ENCODE data around the gene AASDH. TPM values are rescaled to one million over a fixed set of nuclear protein-coding genes. Genes with fewer than 3 reads are reported as not detected.

AASDH gene
- total RNA-seq, 2 experiments from 2014 or later: 10.4 to 13.9 TPM

DNA sequence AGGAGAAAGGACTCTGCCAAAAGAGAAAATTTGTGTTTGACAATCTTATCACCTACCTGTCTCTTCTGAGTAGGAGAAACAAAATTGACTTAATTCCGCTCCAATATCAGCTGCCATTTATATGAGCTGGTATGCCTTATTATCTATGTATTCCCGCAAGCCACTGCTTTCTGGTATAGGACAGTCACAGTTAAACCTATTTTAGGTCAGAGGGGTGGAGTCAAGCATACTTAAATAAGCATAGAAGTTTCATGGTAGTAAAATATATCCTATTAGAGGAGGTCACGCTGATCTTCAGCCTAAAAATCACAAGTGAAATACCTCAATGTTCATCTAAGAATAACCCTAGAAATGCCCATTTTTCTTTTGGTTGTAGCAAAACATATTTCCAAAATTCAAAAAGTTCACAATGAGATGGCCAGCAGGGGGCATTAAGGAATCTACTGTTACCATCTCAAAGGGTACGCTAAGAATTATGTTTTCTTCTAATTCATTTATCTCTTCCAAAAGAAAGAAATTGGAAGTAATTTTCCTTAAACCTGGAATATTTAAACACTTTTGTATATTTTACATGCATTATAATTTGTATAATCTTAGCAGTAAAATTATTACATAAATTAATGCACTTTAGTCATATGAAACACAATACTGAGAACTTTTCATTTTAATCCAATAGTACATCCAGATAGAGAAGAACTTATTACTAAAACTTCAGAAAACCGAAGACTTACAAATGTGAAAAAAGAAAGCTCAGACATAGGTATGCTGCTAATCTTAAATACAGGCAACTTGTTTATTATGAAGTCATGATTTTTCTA is 37.6 kb upstream of the AASDH start:
- DNase-seq (ENCODE audit: low spot score): peak; percentile 43
- Histone ChIP-seq H3K36me3 (ENCODE audit: insufficient read depth, low read length) (peaks cover 57% of the 10 kb centered on the region), H3K27ac (ENCODE audit: low read depth, low read length, poor library complexity, severe bottlenecking) (peak overlapping the region; percentile 33), H3K4me2 (ENCODE audit: low read length) (0 out of 2 replicates have a peak overlapping the region, but pooled peaks have one; percentile 14), H3K4me3 (ENCODE audit: low read depth, low read length, poor library complexity, severe bottlenecking) (no peak overlapping the region), H3K79me2 (ENCODE audit: insufficient read depth, low read depth, low read length) (peaks cover 100% of the 10 kb centered on the region), H2AFZ (ENCODE audit: low read length) (no peak overlapping the region), H4K20me1 (ENCODE audit: insufficient read depth, low read length) (peaks cover 77% of the 10 kb centered on the region), H3K9me3 (ENCODE audit: low read length) (peaks cover 6% of the 10 kb centered on the region; the same call in 1 of the 2 replicates), H3K4me1 (ENCODE audit: insufficient read depth, low read length, poor library complexity, severe bottlenecking) (peaks cover 36% of the 10 kb centered on the region), H3K9me2 (ENCODE audit: insufficient read depth, low read length) (no peaks in the 10 kb centered on the region)
- POLR2A ChIA-PET: interaction anchor here (0.5 to 5.6 kb wide), 7 partner anchors 10 to 957 kb away, joined by 3 to 52 read pairs (median 4); partner anchors contain the start of genes AASDH, PAICS and PPAT
- no peak for TF ChIP-seq EZH2phosphoT487 (IDR thresholded peaks at IDR 0.05; ENCODE audit: borderline replicate concordance, low read depth, low read length)
- TF ChIP-seq, protein P1, sequence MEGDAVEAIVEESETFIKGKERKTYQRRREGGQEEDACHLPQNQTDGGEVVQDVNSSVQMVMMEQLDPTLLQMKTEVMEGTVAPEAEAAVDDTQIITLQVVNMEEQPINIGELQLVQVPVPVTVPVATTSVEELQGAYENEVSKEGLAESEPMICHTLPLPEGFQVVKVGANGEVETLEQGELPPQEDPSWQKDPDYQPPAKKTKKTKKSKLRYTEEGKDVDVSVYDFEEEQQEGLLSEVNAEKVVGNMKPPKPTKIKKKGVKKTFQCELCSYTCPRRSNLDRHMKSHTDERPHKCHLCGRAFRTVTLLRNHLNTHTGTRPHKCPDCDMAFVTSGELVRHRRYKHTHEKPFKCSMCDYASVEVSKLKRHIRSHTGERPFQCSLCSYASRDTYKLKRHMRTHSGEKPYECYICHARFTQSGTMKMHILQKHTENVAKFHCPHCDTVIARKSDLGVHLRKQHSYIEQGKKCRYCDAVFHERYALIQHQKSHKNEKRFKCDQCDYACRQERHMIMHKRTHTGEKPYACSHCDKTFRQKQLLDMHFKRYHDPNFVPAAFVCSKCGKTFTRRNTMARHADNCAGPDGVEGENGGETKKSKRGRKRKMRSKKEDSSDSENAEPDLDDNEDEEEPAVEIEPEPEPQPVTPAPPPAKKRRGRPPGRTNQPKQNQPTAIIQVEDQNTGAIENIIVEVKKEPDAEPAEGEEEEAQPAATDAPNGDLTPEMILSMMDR (conservative IDR thresholded peaks at IDR 0.05; ENCODE audit: low read length): peak; percentile 91
- CTCF ChIA-PET (ENCODE audit: unreplicated experiment): interaction anchor here (1.4 kb wide), 1 partner anchor 11 kb away, joined by 5 read pairs; the partner anchor contains the start of gene PPAT
- intact Hi-C loops (cut with micrococcal nuclease; ENCODE audit: unreplicated experiment): loop anchor here (10.0 kb wide), 1 partner anchor 410 kb away; no protein-coding TSS in a partner anchor
- BruUV-seq (replicated peaks): no TSS peak

DNA sequence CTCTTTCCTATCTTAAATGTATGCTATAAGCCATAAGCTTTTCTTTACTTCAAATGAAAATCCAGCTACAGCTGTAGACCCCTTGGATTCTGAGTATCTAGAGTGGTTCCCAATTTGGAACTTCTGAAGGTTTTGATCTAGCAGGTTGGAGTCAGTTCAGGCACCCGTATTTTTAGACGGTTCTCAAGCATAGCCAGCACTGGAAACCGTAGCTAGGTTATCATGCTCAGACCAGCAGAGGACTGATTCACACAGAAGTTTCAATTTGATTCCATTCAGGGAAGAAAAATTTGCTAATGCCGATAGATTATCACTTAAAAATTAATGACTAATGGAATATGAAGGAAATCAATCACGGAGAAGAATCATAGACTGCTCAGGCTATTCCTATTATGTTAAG is 36.9 kb upstream of the AASDH start:
- H3K4me1 ChIP-seq (ENCODE audit: insufficient read depth, low read length, poor library complexity, severe bottlenecking): peaks cover 36% of the 10 kb centered on the region
- no peak overlapping the region for H2AFZ ChIP-seq (ENCODE audit: low read length)
- POLR2A ChIA-PET: interaction anchor here (0.5 to 5.6 kb wide), 7 partner anchors 11 to 483 kb away, joined by 3 to 52 read pairs (median 4); partner anchors contain the start of genes AASDH, PAICS, PPAT and REST
- no peak overlapping the region for H3K27ac ChIP-seq (ENCODE audit: low read depth, low read length, poor library complexity, severe bottlenecking)
- H3K4me2 ChIP-seq (ENCODE audit: low read length): no peak overlapping the region
- no TSS peak for BruUV-seq (replicated peaks)
- peaks cover 100% of the 10 kb centered on the region for H3K79me2 ChIP-seq (ENCODE audit: insufficient read depth, low read depth, low read length)
- peaks cover 6% of the 10 kb centered on the region; the same call in 1 of the 2 replicates for H3K9me3 ChIP-seq (ENCODE audit: low read length)
- no peak overlapping the region for H3K4me3 ChIP-seq (ENCODE audit: low read depth, low read length, poor library complexity, severe bottlenecking)
- CTCF ChIA-PET (ENCODE audit: unreplicated experiment): interaction anchor here (1.4 kb wide), 1 partner anchor 12 kb away, joined by 5 read pairs; no protein-coding TSS in a partner anchor
- no peak for TF ChIP-seq EZH2phosphoT487 (IDR thresholded peaks at IDR 0.05; ENCODE audit: borderline replicate concordance, low read depth, low read length)
- TF ChIP-seq, protein P1 (conservative IDR thresholded peaks at IDR 0.05; ENCODE audit: low read length): no peak
- DNase-seq (ENCODE audit: low spot score): no peak
- H3K9me2 ChIP-seq (ENCODE audit: insufficient read depth, low read length): no peaks in the 10 kb centered on the region
- peaks cover 77% of the 10 kb centered on the region for H4K20me1 ChIP-seq (ENCODE audit: insufficient read depth, low read length)
- intact Hi-C loops (cut with micrococcal nuclease; ENCODE audit: unreplicated experiment): loop anchor here (10.0 kb wide), 1 partner anchor 411 kb away; no protein-coding TSS in a partner anchor
- H3K36me3 ChIP-seq (ENCODE audit: insufficient read depth, low read length): peaks cover 53% of the 10 kb centered on the region

Data from OCI-LY7 (cell line).